Vagina (tissue), 2 donors: ENCODE data around the gene TMEM8B. TPM values are rescaled to one million over a fixed set of nuclear protein-coding genes. Genes with fewer than 3 reads are reported as not detected.

Experiments
- DNase-seq, 2 donors: peaks; one replicate each; pipeline ENCODE4 v3.0.0-alpha.2; 2017; ENCODE audit errors: extremely low spot score in 2 of 2
- H3K27ac ChIP-seq: fragments of 200-600 bp; sonication (generic); one replicate; pipeline ENCODE4 v1.5.1; 2019
- H3K27me3 ChIP-seq: fragments of 200-600 bp; sonication (generic); one replicate; pipeline ENCODE4 v1.5.1; 2019
- H3K36me3 ChIP-seq, 2 donors: fragments of 200-600 bp; sonication (generic); one replicate each; pipeline ENCODE4 v1.5.1; 2017 to 2019
- H3K4me1 ChIP-seq: fragments of 200-600 bp; sonication (generic); one replicate; pipeline ENCODE4 v1.5.1; 2019
- H3K4me3 ChIP-seq, 2 donors: fragments of 200-600 bp; sonication (generic); 1 replicate in 1 of 2; 2 replicates in 1 of 2; pipeline ENCODE4 v1.5.1; 2016 to 2019
- H3K9me3 ChIP-seq: fragments of 200-600 bp; sonication (generic); one replicate; pipeline ENCODE4 v1.5.1; 2019
- CTCF ChIP-seq, 3 experiments: fragments of 450-650 bp in 2 of 3; fragments of 200-600 bp in 1 of 3; sonication (generic) in 1 of 3; IDR thresholded peaks; one replicate each; pipeline ENCODE4 v1.5.1; 2017 to 2019; ENCODE audit warnings: antibody characterized with exemption in 3 of 3, mild to moderate bottlenecking in 2 of 3, moderate library complexity in 2 of 3
- POLR2A ChIP-seq, 2 donors: fragments of 450-650 bp; IDR thresholded peaks; one replicate each; pipeline ENCODE4 v1.6.1; 2017; ENCODE audit warnings: antibody characterized with exemption in 2 of 2, mild to moderate bottlenecking in 2 of 2, moderate library complexity in 2 of 2
- POLR2AphosphoS5 ChIP-seq, 2 donors: sonication (generic); formaldehyde crosslinking; IDR thresholded peaks; one replicate each; pipeline ENCODE4 v1.9.0; 2017; ENCODE audit warnings: antibody characterized with exemption in 2 of 2, mild to moderate bottlenecking in 2 of 2, low read depth in 1 of 2; ENCODE audit not compliant: insufficient read depth in 1 of 2
- intact Hi-C: fragments of 100-400 bp; cut with DNase I; formaldehyde crosslinking; loops from one replicate; pipeline ENCODE4 v1.15.1; 2023
- total RNA-seq: library from RNA; depleted of rRNA; stranded (reverse); fragments of >200 nt; gene quantifications from one replicate; pipeline ENCODE4 v1.2.3, GENCODE V29; 2016

The TMEM8B gene
- total RNA-seq, 1 donor from 2014 or later: 11.3 TPM

GRCh38 chr9:35793461-35793860 lies 35.6 kb upstream of the TMEM8B start:
- DNase-seq: no peak
- intact Hi-C loops: loop anchor here (5.0 kb wide), 1 partner anchor 89 kb away; no protein-coding TSS in a partner anchor
- peaks cover 62% of the 10 kb centered on the region for H3K4me1 ChIP-seq
- H3K27me3 ChIP-seq: no peaks in the 10 kb centered on the region
- peak overlapping the region; percentile 62 to 63 for H3K4me3 ChIP-seq
- no peaks in the 10 kb centered on the region for H3K36me3 ChIP-seq
- peak overlapping the region; percentile 81 for H3K27ac ChIP-seq
- H3K9me3 ChIP-seq: no peaks in the 10 kb centered on the region
- TF ChIP-seq CTCF (IDR thresholded peaks at IDR 0.05) (no peak), POLR2AphosphoS5 (IDR thresholded peaks at IDR 0.05; ENCODE audit: insufficient read depth in 1 of 2, low read depth in 1 of 2) (no peak), POLR2A (IDR thresholded peaks at IDR 0.05) (no peak)

- H3K36me3 ChIP-seq: peaks cover 0 to 5% of the 10 kb centered on the region in 2 donors
- intact Hi-C loops: loop anchor here (5.0 kb wide), 1 partner anchor 52 kb away; no protein-coding TSS in a partner anchor
- H3K27me3 ChIP-seq: no peaks in the 10 kb centered on the region
- H3K4me1 ChIP-seq: peaks cover 59% of the 10 kb centered on the region
- no peak for TF ChIP-seq POLR2A (IDR thresholded peaks at IDR 0.05)
- TF ChIP-seq POLR2AphosphoS5 (IDR thresholded peaks at IDR 0.05; ENCODE audit: insufficient read depth in 1 of 2, low read depth in 1 of 2): no peak
- TF ChIP-seq CTCF (IDR thresholded peaks at IDR 0.05): no peak
- no peak overlapping the region for H3K4me3 ChIP-seq
- H3K27ac ChIP-seq: no peak overlapping the region
- no peak for DNase-seq
- no peaks in the 10 kb centered on the region for H3K9me3 ChIP-seq
Measured at GRCh38 chr9:35795695-35796094, 33.3 kb upstream of the TMEM8B start.

- H3K36me3 ChIP-seq: peaks cover 0 to 10% of the 10 kb centered on the region in 2 donors
Measured at GRCh38 chr9:35797311-35798109, 31.5 kb upstream of the TMEM8B start.

GRCh38 chr9:35798658-35799374 lies 30.2 kb upstream of the TMEM8B start:
- intact Hi-C loops: loop anchor here (5.0 kb wide), 1 partner anchor 48 kb away; no protein-coding TSS in a partner anchor
- peaks cover 0 to 15% of the 10 kb centered on the region in 2 donors for H3K36me3 ChIP-seq
- no peaks in the 10 kb centered on the region for H3K27me3 ChIP-seq
- no peak for DNase-seq
- peaks cover 31% of the 10 kb centered on the region for H3K4me1 ChIP-seq
- no peaks in the 10 kb centered on the region for H3K9me3 ChIP-seq
- no peak overlapping the region for H3K27ac ChIP-seq
- peak in 1 of 2 donors; percentile 79 for TF ChIP-seq POLR2AphosphoS5 (IDR thresholded peaks at IDR 0.05; ENCODE audit: insufficient read depth in 1 of 2, low read depth in 1 of 2)
- no peak for TF ChIP-seq POLR2A (IDR thresholded peaks at IDR 0.05)
- no peak overlapping the region for H3K4me3 ChIP-seq

More at GRCh38 chr9:35797311-35798109, 31.5 kb upstream of the TMEM8B start:
- no peak for DNase-seq
- Histone ChIP-seq H3K27ac (no peak overlapping the region), H3K27me3 (no peaks in the 10 kb centered on the region), H3K9me3 (no peaks in the 10 kb centered on the region), H3K4me3 (no peak overlapping the region), H3K4me1 (peaks cover 44% of the 10 kb centered on the region)
- intact Hi-C loops: loop anchor here (5.0 kb wide), 1 partner anchor 50 kb away; no protein-coding TSS in a partner anchor
- TF ChIP-seq POLR2A (IDR thresholded peaks at IDR 0.05): no peak
- no peak for TF ChIP-seq CTCF (IDR thresholded peaks at IDR 0.05)
- TF ChIP-seq POLR2AphosphoS5 (IDR thresholded peaks at IDR 0.05; ENCODE audit: insufficient read depth in 1 of 2, low read depth in 1 of 2): no peak

GRCh38 chr9:35800530-35800929 lies 28.5 kb upstream of the TMEM8B start:
- Histone ChIP-seq H3K4me3 (no peak overlapping the region), H3K27ac (no peak overlapping the region), H3K9me3 (no peaks in the 10 kb centered on the region), H3K36me3 (peaks cover 0 to 15% of the 10 kb centered on the region in 2 donors), H3K4me1 (peaks cover 15% of the 10 kb centered on the region), H3K27me3 (no peaks in the 10 kb centered on the region)
- intact Hi-C loops: no loop called here
- TF ChIP-seq POLR2A (IDR thresholded peaks at IDR 0.05): no peak
- no peak for TF ChIP-seq POLR2AphosphoS5 (IDR thresholded peaks at IDR 0.05; ENCODE audit: insufficient read depth in 1 of 2, low read depth in 1 of 2)
- no peak for TF ChIP-seq CTCF (IDR thresholded peaks at IDR 0.05)
- DNase-seq: no peak
